ENCODE results near the gene LBR.
"Not testable (repeated sequence)": the region's sequence is repeated elsewhere in the genome, so short reads cannot be mapped to it uniquely, and the experiment has no call there.

LBR gene

GRCh38 chr1:225427235-225428067 lies at the start of gene LBR:
TSS of gene LBR (minus strand) at chr1:225428038. CDS start at chr1:225424075, 3,963 bp downstream.
- Histone ChIP-seq H3K27ac (peak within 1 kb of the TSS; percentile 93), H3K9me3 (ENCODE audit: low read depth, low read length) (no peaks in the 10 kb centered on the region), H3K4me3 (peak within 1 kb of the TSS; percentile 96), H3K36me3 (ENCODE audit: insufficient read depth, low read length) (peaks cover 6% of the 10 kb centered on the region), H3K9ac (ENCODE audit: insufficient read length) (peak within 1 kb of the TSS; percentile 93)
- DNase-seq (ENCODE audit: low read depth, low spot score), result no peak
- TF ChIP-seq EZH2 (IDR thresholded peaks at IDR 0.05) (no peak), FOXP2 (optimal IDR thresholded peaks at IDR 0.05; ENCODE audit: control extremely low read depth, extremely low read length, insufficient read depth) (no peak), POLR2AphosphoS5 (IDR thresholded peaks at IDR 0.05; ENCODE audit: borderline replicate concordance, low read depth, low read length) (0 out of 2 replicates have a peak, but pooled peaks have one; percentile 9)

- Histone ChIP-seq H3K36me3 (ENCODE audit: insufficient read depth, low read length) (no peaks in the 10 kb centered on the region), H3K4me3 (no peak overlapping the region), H3K9me3 (ENCODE audit: low read depth, low read length) (no peaks in the 10 kb centered on the region), H3K9ac (ENCODE audit: insufficient read length) (no peak overlapping the region), H3K27ac (no peak overlapping the region)
- TF ChIP-seq FOXP2 (optimal IDR thresholded peaks at IDR 0.05; ENCODE audit: control extremely low read depth, extremely low read length, insufficient read depth) (no peak), EZH2 (IDR thresholded peaks at IDR 0.05) (no peak), POLR2AphosphoS5 (IDR thresholded peaks at IDR 0.05; ENCODE audit: borderline replicate concordance, low read depth, low read length) (no peak)
- no peak for DNase-seq (ENCODE audit: low read depth, low spot score)
Observed at GRCh38 chr1:225477296-225477911, 49.6 kb upstream of the LBR start.

- H3K9ac ChIP-seq (ENCODE audit: insufficient read length), result no peak overlapping the region
- no peak for TF ChIP-seq EZH2 (IDR thresholded peaks at IDR 0.05)
- TF ChIP-seq FOXP2 (optimal IDR thresholded peaks at IDR 0.05; ENCODE audit: control extremely low read depth, extremely low read length, insufficient read depth), result no peak
- TF ChIP-seq POLR2AphosphoS5 (IDR thresholded peaks at IDR 0.05; ENCODE audit: borderline replicate concordance, low read depth, low read length), result no peak
- DNase-seq (ENCODE audit: low read depth, low spot score), result no peak
- H3K36me3 ChIP-seq (ENCODE audit: insufficient read depth, low read length), result no peaks in the 10 kb centered on the region
- H3K4me3 ChIP-seq, result no peak overlapping the region
- no peak overlapping the region for H3K27ac ChIP-seq
- H3K9me3 ChIP-seq (ENCODE audit: low read depth, low read length), result no peaks in the 10 kb centered on the region
Observed at GRCh38 chr1:225476538-225476988, 48.7 kb upstream of the LBR start.

- Histone ChIP-seq H3K27ac (no peak overlapping the region), H3K36me3 (ENCODE audit: insufficient read depth, low read length) (no peaks in the 10 kb centered on the region), H3K4me3 (no peak overlapping the region), H3K9me3 (ENCODE audit: low read depth, low read length) (no peaks in the 10 kb centered on the region), H3K9ac (ENCODE audit: insufficient read length) (no peak overlapping the region)
- TF ChIP-seq FOXP2 (optimal IDR thresholded peaks at IDR 0.05; ENCODE audit: control extremely low read depth, extremely low read length, insufficient read depth) (no peak), POLR2AphosphoS5 (IDR thresholded peaks at IDR 0.05; ENCODE audit: borderline replicate concordance, low read depth, low read length) (no peak), EZH2 (IDR thresholded peaks at IDR 0.05) (no peak)
- no peak for DNase-seq (ENCODE audit: low read depth, low spot score)
Observed at GRCh38 chr1:225476100-225476511, 48.3 kb upstream of the LBR start.

GRCh38 chr1:225474986-225475820 lies 47.4 kb upstream of the LBR start:
- Histone ChIP-seq H3K4me3 (peak overlapping the region; percentile 55), H3K27ac (no peak overlapping the region), H3K36me3 (ENCODE audit: insufficient read depth, low read length) (no peaks in the 10 kb centered on the region), H3K9ac (ENCODE audit: insufficient read length) (no peak overlapping the region), H3K9me3 (ENCODE audit: low read depth, low read length) (no peaks in the 10 kb centered on the region)
- no peak for DNase-seq (ENCODE audit: low read depth, low spot score)
- TF ChIP-seq FOXP2 (optimal IDR thresholded peaks at IDR 0.05; ENCODE audit: control extremely low read depth, extremely low read length, insufficient read depth), result no peak
- no peak for TF ChIP-seq POLR2AphosphoS5 (IDR thresholded peaks at IDR 0.05; ENCODE audit: borderline replicate concordance, low read depth, low read length)
- no peak for TF ChIP-seq EZH2 (IDR thresholded peaks at IDR 0.05)

GRCh38 chr1:225474439-225474985 lies 46.7 kb upstream of the LBR start:
- TF ChIP-seq FOXP2 (optimal IDR thresholded peaks at IDR 0.05; ENCODE audit: control extremely low read depth, extremely low read length, insufficient read depth) (no peak), EZH2 (IDR thresholded peaks at IDR 0.05) (no peak), POLR2AphosphoS5 (IDR thresholded peaks at IDR 0.05; ENCODE audit: borderline replicate concordance, low read depth, low read length) (no peak)
- Histone ChIP-seq H3K9me3 (ENCODE audit: low read depth, low read length) (no peaks in the 10 kb centered on the region), H3K36me3 (ENCODE audit: insufficient read depth, low read length) (no peaks in the 10 kb centered on the region), H3K4me3 (no peak overlapping the region), H3K27ac (no peak overlapping the region), H3K9ac (ENCODE audit: insufficient read length) (no peak overlapping the region)
- DNase-seq (ENCODE audit: low read depth, low spot score), result no peak

GRCh38 chr1:225473676-225474438 lies 46.0 kb upstream of the LBR start:
- not testable (repeated sequence) for H3K27ac ChIP-seq; DNase-seq (ENCODE audit: low read depth, low spot score)

GRCh38 chr1:225473266-225473665 lies 45.4 kb upstream of the LBR start:
- H3K4me3 ChIP-seq; H3K9me3 ChIP-seq (ENCODE audit: low read depth, low read length); DNase-seq (ENCODE audit: low read depth, low spot score); H3K9ac ChIP-seq (ENCODE audit: insufficient read length); H3K27ac ChIP-seq; H3K36me3 ChIP-seq (ENCODE audit: insufficient read depth, low read length): not testable (repeated sequence)

More at GRCh38 chr1:225473676-225474438, 46.0 kb upstream of the LBR start:
- not testable (repeated sequence) for H3K36me3 ChIP-seq (ENCODE audit: insufficient read depth, low read length); H3K4me3 ChIP-seq; H3K9me3 ChIP-seq (ENCODE audit: low read depth, low read length); H3K9ac ChIP-seq (ENCODE audit: insufficient read length)
